Osteocyte (in vitro differentiated cells): ENCODE measurements around the gene GGT6. TPM values are rescaled to one million over a fixed set of nuclear protein-coding genes. Genes with fewer than 3 reads are reported as not detected.

ENCODE experiments used
- DNase-seq: peaks from one replicate; pipeline ENCODE4 v3.0.0; 2021; ENCODE audit warnings: mixed read lengths; ENCODE audit not compliant: unreplicated experiment; ENCODE audit errors: extremely low spot score
- H3K27ac Mint-ChIP-seq: one replicate; pipeline ENCODE4 v1.8.0; 2021; ENCODE audit warnings: mild to moderate bottlenecking, mixed read lengths; ENCODE audit not compliant: unreplicated experiment
- H3K27me3 Mint-ChIP-seq: one replicate; pipeline ENCODE4 v1.8.0; 2021; ENCODE audit warnings: mixed read lengths; ENCODE audit not compliant: unreplicated experiment
- H3K36me3 Mint-ChIP-seq: one replicate; pipeline ENCODE4 v1.8.0; 2021; ENCODE audit warnings: mixed read lengths; ENCODE audit not compliant: unreplicated experiment
- H3K4me1 Mint-ChIP-seq: one replicate; pipeline ENCODE4 v1.8.0; 2021; ENCODE audit warnings: mixed read lengths; ENCODE audit not compliant: unreplicated experiment
- H3K4me3 Mint-ChIP-seq: one replicate; pipeline ENCODE4 v1.8.0; 2021; ENCODE audit warnings: mild to moderate bottlenecking, moderate library complexity, mixed read lengths; ENCODE audit not compliant: unreplicated experiment
- H3K9me3 Mint-ChIP-seq: one replicate; pipeline ENCODE4 v1.8.0; 2021; ENCODE audit warnings: mixed read lengths; ENCODE audit not compliant: unreplicated experiment
- CTCF ChIP-seq: fragments of 200-600 bp; sonication (generic); IDR thresholded peaks from 2 replicates; pipeline ENCODE4 v1.5.0; 2021; ENCODE audit warnings: antibody characterized with exemption, mild to moderate bottlenecking, moderate library complexity
- total RNA-seq: library from RNA; stranded (reverse); gene quantifications from 2 replicates; pipeline ENCODE4 v1.2.1, GENCODE V29; 2021

The GGT6 gene
- total RNA-seq, 1 donor from 2014 or later: not detected

GRCh38 chr17:4514779-4515178, 45.6 kb downstream of the GGT6 start:
- Mint-ChIP-seq H3K4me1 (no peaks in the 10 kb centered on the region), H3K27me3 (peaks cover 11% of the 10 kb centered on the region), H3K27ac (no peak overlapping the region), H3K9me3 (no peaks in the 10 kb centered on the region), H3K4me3 (no peak overlapping the region), H3K36me3 (no peaks in the 10 kb centered on the region)
- no peak for DNase-seq
- no peak for TF ChIP-seq CTCF

- H3K4me1 Mint-ChIP-seq: no peaks in the 10 kb centered on the region
- TF ChIP-seq CTCF: no peak
- no peak overlapping the region for H3K4me3 Mint-ChIP-seq
- no peak overlapping the region for H3K27ac Mint-ChIP-seq
- peaks cover 17% of the 10 kb centered on the region for H3K27me3 Mint-ChIP-seq
- no peaks in the 10 kb centered on the region for H3K36me3 Mint-ChIP-seq
- H3K9me3 Mint-ChIP-seq: no peaks in the 10 kb centered on the region
- DNase-seq: no peak
Observed at GRCh38 chr17:4514206-4514605, 46.2 kb downstream of the GGT6 start.

GRCh38 chr17:4513113-4514032, 47.0 kb downstream of the GGT6 start:
- no peak for DNase-seq
- Mint-ChIP-seq H3K27ac (no peak overlapping the region), H3K4me3 (no peak overlapping the region), H3K36me3 (no peaks in the 10 kb centered on the region), H3K27me3 (peaks cover 23% of the 10 kb centered on the region), H3K4me1 (no peaks in the 10 kb centered on the region), H3K9me3 (no peaks in the 10 kb centered on the region)
- no peak for TF ChIP-seq CTCF

GRCh38 chr17:4512156-4513112, 47.9 kb downstream of the GGT6 start:
- DNase-seq: no peak
- Mint-ChIP-seq H3K27ac (no peak overlapping the region), H3K36me3 (no peaks in the 10 kb centered on the region), H3K9me3 (no peaks in the 10 kb centered on the region), H3K4me1 (no peaks in the 10 kb centered on the region), H3K4me3 (no peak overlapping the region), H3K27me3 (peaks cover 21% of the 10 kb centered on the region)
- TF ChIP-seq CTCF: no peak
